ENCODE data around the gene CCDC78. TPM values are rescaled to one million over a fixed set of nuclear protein-coding genes. Genes with fewer than 3 reads are reported as not detected.

The CCDC78 gene
- total and polyA plus RNA-seq, 2 of the 13 experiments (the other 11 are each of a cell fraction or from before 2014, with no cell fraction given) = 0.53 to 1.5 TPM

- 0 out of 2 replicates have a peak, but pooled peaks have one; percentile 49 for TF ChIP-seq KLF13 (CRISPR knock-in tag; IDR thresholded peaks at IDR 0.05)
- no peak for TF ChIP-seq FIP1L1 (IDR thresholded peaks at IDR 0.05; ENCODE audit: borderline replicate concordance, insufficient read depth, low read depth, low read length)
- no peak for TF ChIP-seq STAG1 (CRISPR knock-in tag; IDR thresholded peaks at IDR 0.05)
- no peak for TF ChIP-seq ZFP62 (CRISPR knock-in tag; IDR thresholded peaks at IDR 0.05)
- no peak; the same call in 1 of the 2 replicates for TF ChIP-seq SALL2 (CRISPR knock-in tag; IDR thresholded peaks at IDR 0.05)
- peak; percentile 90 for TF ChIP-seq KAT7 (CRISPR knock-in tag; IDR thresholded peaks at IDR 0.05; ENCODE audit: borderline replicate concordance)
- TF ChIP-seq ZNF160 (CRISPR knock-in tag; IDR thresholded peaks at IDR 0.05) = no peak
- TF ChIP-seq TERF1 (CRISPR knock-in tag; IDR thresholded peaks at IDR 0.05) = no peak
- peak; percentile 99 for TF ChIP-seq ZNF788 (CRISPR knock-in tag; IDR thresholded peaks at IDR 0.05; ENCODE audit: borderline replicate concordance)
- no peak for TF ChIP-seq DPF2 (CRISPR knock-in tag; IDR thresholded peaks at IDR 0.05; ENCODE audit: borderline replicate concordance, low read depth)
- no peak for TF ChIP-seq NKX3-1 (CRISPR knock-in tag; IDR thresholded peaks at IDR 0.05)
- TF ChIP-seq ZC3H13 (CRISPR knock-in tag; IDR thresholded peaks at IDR 0.05) = peak; percentile 87
- TF ChIP-seq SP2 (CRISPR knock-in tag; IDR thresholded peaks at IDR 0.05) = 0 out of 2 replicates have a peak, but pooled peaks have one; percentile 35
- 0 out of 4 replicates have a peak, but pooled peaks of 1 of the 2 experiments have one; percentile 11 for TF ChIP-seq EP300 (IDR thresholded peaks at IDR 0.05; ENCODE audit: low read depth in 2 of 2, low read length in 2 of 2)
- no peak; the same call in 1 of the 2 replicates for TF ChIP-seq EP300 (CRISPR knock-in tag; IDR thresholded peaks at IDR 0.05; ENCODE audit: borderline replicate concordance)
- TF ChIP-seq MIER3 (CRISPR knock-in tag; IDR thresholded peaks at IDR 0.05; ENCODE audit: borderline replicate concordance) = peak; percentile 55; the same call in 1 of the 2 replicates
- no peak; the same call in 1 of the 2 replicates for TF ChIP-seq KDM1A (CRISPR knock-in tag; IDR thresholded peaks at IDR 0.05)
- no peak for TF ChIP-seq HIVEP1 (CRISPR knock-in tag; IDR thresholded peaks at IDR 0.05)
- TF ChIP-seq, protein P1, sequence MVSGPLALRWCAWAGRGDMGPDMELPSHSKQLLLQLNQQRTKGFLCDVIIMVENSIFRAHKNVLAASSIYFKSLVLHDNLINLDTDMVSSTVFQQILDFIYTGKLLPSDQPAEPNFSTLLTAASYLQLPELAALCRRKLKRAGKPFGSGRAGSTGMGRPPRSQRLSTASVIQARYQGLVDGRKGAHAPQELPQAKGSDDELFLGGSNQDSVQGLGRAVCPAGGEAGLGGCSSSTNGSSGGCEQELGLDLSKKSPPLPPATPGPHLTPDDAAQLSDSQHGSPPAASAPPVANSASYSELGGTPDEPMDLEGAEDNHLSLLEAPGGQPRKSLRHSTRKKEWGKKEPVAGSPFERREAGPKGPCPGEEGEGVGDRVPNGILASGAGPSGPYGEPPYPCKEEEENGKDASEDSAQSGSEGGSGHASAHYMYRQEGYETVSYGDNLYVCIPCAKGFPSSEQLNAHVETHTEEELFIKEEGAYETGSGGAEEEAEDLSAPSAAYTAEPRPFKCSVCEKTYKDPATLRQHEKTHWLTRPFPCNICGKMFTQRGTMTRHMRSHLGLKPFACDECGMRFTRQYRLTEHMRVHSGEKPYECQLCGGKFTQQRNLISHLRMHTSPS (CRISPR knock-in tag; IDR thresholded peaks at IDR 0.05; ENCODE audit: low read depth) = no peak
- no peak for TF ChIP-seq NONO (IDR thresholded peaks at IDR 0.05)
- peak; percentile 99 for TF ChIP-seq NONO (CRISPR knock-in tag; conservative IDR thresholded peaks at IDR 0.05)
- TF ChIP-seq, protein P2, sequence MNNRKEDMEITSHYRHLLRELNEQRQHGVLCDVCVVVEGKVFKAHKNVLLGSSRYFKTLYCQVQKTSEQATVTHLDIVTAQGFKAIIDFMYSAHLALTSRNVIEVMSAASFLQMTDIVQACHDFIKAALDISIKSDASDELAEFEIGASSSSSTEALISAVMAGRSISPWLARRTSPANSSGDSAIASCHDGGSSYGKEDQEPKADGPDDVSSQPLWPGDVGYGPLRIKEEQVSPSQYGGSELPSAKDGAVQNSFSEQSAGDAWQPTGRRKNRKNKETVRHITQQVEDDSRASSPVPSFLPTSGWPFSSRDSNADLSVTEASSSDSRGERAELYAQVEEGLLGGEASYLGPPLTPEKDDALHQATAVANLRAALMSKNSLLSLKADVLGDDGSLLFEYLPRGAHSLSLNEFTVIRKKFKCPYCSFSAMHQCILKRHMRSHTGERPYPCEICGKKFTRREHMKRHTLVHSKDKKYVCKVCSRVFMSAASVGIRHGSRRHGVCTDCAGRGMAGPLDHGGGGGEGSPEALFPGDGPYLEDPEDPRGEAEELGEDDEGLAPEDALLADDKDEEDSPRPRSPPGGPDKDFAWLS (CRISPR knock-in tag; IDR thresholded peaks at IDR 0.05; ENCODE audit: borderline replicate concordance) = no peak
- TF ChIP-seq CHCHD3 (CRISPR knock-in tag; IDR thresholded peaks at IDR 0.05) = peak; percentile 67
- peak; percentile 98 for TF ChIP-seq ZEB1 (IDR thresholded peaks at IDR 0.05; ENCODE audit: insufficient replicate concordance, low read depth)
Observed at GRCh38 chr16:740764-741505, 14.7 kb upstream of the CCDC78 start, which contains the start of gene CIAO3 (continued).
